Peyer's patch (tissue), 4 donors: ENCODE results near the gene MISFA. TPM values are rescaled to one million over a fixed set of nuclear protein-coding genes. Genes with fewer than 3 reads are reported as not detected.

ENCODE experiments used
- DNase-seq, 3 donors: peaks; one replicate each; pipeline ENCODE4 v3.0.0-alpha.2; 2017 to 2019
- H3K27ac ChIP-seq, 4 donors: fragments of 200-600 bp; sonication (generic); one replicate each; pipeline ENCODE4 v1.5.1; 2016 to 2019
- H3K27me3 ChIP-seq, 2 donors: fragments of 200-600 bp; sonication (generic); one replicate each; pipeline ENCODE4 v1.5.1; 2019
- H3K36me3 ChIP-seq, 3 donors: fragments of 200-600 bp; sonication (generic); one replicate each; pipeline ENCODE4 v1.5.1; 2016 to 2019
- H3K4me1 ChIP-seq, 4 donors: fragments of 200-600 bp; sonication (generic); one replicate each; pipeline ENCODE4 v1.5.1; 2016 to 2019
- H3K4me3 ChIP-seq, 4 donors: fragments of 200-600 bp; sonication (generic); 1 replicate in 3 of 4; 2 replicates in 1 of 4; pipeline ENCODE4 v1.5.1; 2016 to 2019; ENCODE audit warnings: mild to moderate bottlenecking in 1 of 4
- H3K9me3 ChIP-seq, 4 donors: fragments of 200-600 bp; sonication (generic); one replicate each; pipeline ENCODE4 v1.5.1; 2016 to 2019; ENCODE audit warnings: mild to moderate bottlenecking in 1 of 4
- CTCF ChIP-seq, 6 experiments: fragments of 450-650 bp in 4 of 6; fragments of 200-600 bp in 2 of 6; sonication (generic) in 1 of 6; IDR thresholded peaks; one replicate each; pipeline ENCODE4 v1.5.1; 2017 to 2019; ENCODE audit warnings: antibody characterized with exemption in 6 of 6, mild to moderate bottlenecking in 3 of 6, moderate library complexity in 1 of 6
- POLR2A ChIP-seq, 2 donors: fragments of 450-650 bp; IDR thresholded peaks; one replicate each; pipeline ENCODE4 v1.5.1; 2017; ENCODE audit warnings: antibody characterized with exemption in 2 of 2, mild to moderate bottlenecking in 2 of 2, moderate library complexity in 2 of 2
- total RNA-seq, 4 donors: library from RNA; depleted of rRNA; stranded (reverse); fragments of >200 nt; gene quantifications; one replicate each; pipeline ENCODE4 v1.1.0, GENCODE V29; 2016

Gene MISFA
- not detected for total RNA-seq

- Histone ChIP-seq H3K9me3 (no peaks in the 10 kb centered on the region), H3K4me1 (no peaks in the 10 kb centered on the region), H3K27ac (no peak within 1 kb of the TSS), H3K27me3 (no peaks in the 10 kb centered on the region), H3K4me3 (no peak within 1 kb of the TSS), H3K36me3 (no peaks in the 10 kb centered on the region)
- no peak for TF ChIP-seq CTCF (IDR thresholded peaks at IDR 0.05)
- TF ChIP-seq POLR2A (IDR thresholded peaks at IDR 0.05): no peak
- DNase-seq: no peak
Measured at GRCh38 chr11:18599739-18600230, at the start of gene MISFA. MISFA (plus strand) TSS chr11:18599789; CDS start chr11:18599929, 140 bp downstream.

- no peaks in the 10 kb centered on the region for H3K9me3 ChIP-seq
- H3K27ac ChIP-seq: no peak overlapping the region
- H3K4me1 ChIP-seq: no peaks in the 10 kb centered on the region
- H3K27me3 ChIP-seq: no peaks in the 10 kb centered on the region
- TF ChIP-seq POLR2A (IDR thresholded peaks at IDR 0.05) (no peak), CTCF (IDR thresholded peaks at IDR 0.05) (no peak)
- no peak for DNase-seq
- no peak overlapping the region for H3K4me3 ChIP-seq
- H3K36me3 ChIP-seq: peaks cover 0 to 66% (median 0%) of the 10 kb centered on the region in 3 donors
Measured at GRCh38 chr11:18563090-18563730, 36.4 kb upstream of the MISFA start.

GRCh38 chr11:18564149-18564548 is 35.4 kb upstream of the MISFA start:
- Histone ChIP-seq H3K4me1 (no peaks in the 10 kb centered on the region), H3K36me3 (peaks cover 0 to 64% (median 0%) of the 10 kb centered on the region in 3 donors), H3K27me3 (no peaks in the 10 kb centered on the region), H3K4me3 (no peak overlapping the region), H3K9me3 (no peaks in the 10 kb centered on the region), H3K27ac (no peak overlapping the region)
- no peak for TF ChIP-seq POLR2A (IDR thresholded peaks at IDR 0.05)
- no peak for TF ChIP-seq CTCF (IDR thresholded peaks at IDR 0.05)
- DNase-seq: no peak

GRCh38 chr11:18566406-18566805 is 33.2 kb upstream of the MISFA start:
- no peaks in the 10 kb centered on the region for H3K9me3 ChIP-seq
- no peak overlapping the region for H3K27ac ChIP-seq
- no peak for DNase-seq
- no peak for TF ChIP-seq POLR2A (IDR thresholded peaks at IDR 0.05)
- TF ChIP-seq CTCF (IDR thresholded peaks at IDR 0.05): no peak
- H3K4me3 ChIP-seq: no peak overlapping the region
- no peaks in the 10 kb centered on the region for H3K4me1 ChIP-seq
- H3K36me3 ChIP-seq: peaks cover 0 to 71% (median 0%) of the 10 kb centered on the region in 3 donors
- no peaks in the 10 kb centered on the region for H3K27me3 ChIP-seq

GRCh38 chr11:18567081-18567480 is 32.5 kb upstream of the MISFA start:
- no peaks in the 10 kb centered on the region for H3K9me3 ChIP-seq
- TF ChIP-seq CTCF (IDR thresholded peaks at IDR 0.05) (no peak), POLR2A (IDR thresholded peaks at IDR 0.05) (no peak)
- H3K27ac ChIP-seq: no peak overlapping the region
- peaks cover 0 to 73% (median 0%) of the 10 kb centered on the region in 3 donors for H3K36me3 ChIP-seq
- no peaks in the 10 kb centered on the region for H3K4me1 ChIP-seq
- DNase-seq: no peak
- no peaks in the 10 kb centered on the region for H3K27me3 ChIP-seq
- H3K4me3 ChIP-seq: no peak overlapping the region
